Body of pancreas (tissue), 4 donors: ENCODE results near the gene MTFMT.

Experiments used
- CTCF ChIP-seq, 7 experiments: fragments of 450-650 bp in 4 of 7; fragments of 200-600 bp in 3 of 7; sonication (generic) in 3 of 7; IDR thresholded peaks; one replicate each; pipeline ENCODE4 v1.5.1; 2016 to 2019; ENCODE audit warnings: antibody characterized with exemption in 7 of 7
- POLR2A ChIP-seq, 3 donors: fragments of 450-650 bp; IDR thresholded peaks; one replicate each; pipeline ENCODE4 v1.6.1; 2016; ENCODE audit warnings: antibody characterized with exemption in 3 of 3, mild to moderate bottlenecking in 2 of 3

- TF ChIP-seq CTCF (IDR thresholded peaks at IDR 0.05) = no peak
- no peak for TF ChIP-seq POLR2A (IDR thresholded peaks at IDR 0.05)
Measured at GRCh38 chr15:65071381-65071811, 42.0 kb upstream of the MTFMT start.
